Neural progenitor cell (in vitro differentiated cells): ENCODE data around the gene MYH15.

ENCODE experiments used
- EZH2 ChIP-seq: fragments of 200-600 bp; sonication (generic); IDR thresholded peaks from 2 replicates; pipeline ENCODE4 v1.6.1; 2017; ENCODE audit warnings: antibody characterized with exemption, mild to moderate bottlenecking, moderate library complexity
- EZH2phosphoT487 ChIP-seq: fragments of 200-600 bp; sonication (generic); IDR thresholded peaks from 2 replicates; pipeline ENCODE4 v1.6.1; 2017; ENCODE audit warnings: antibody characterized with exemption
- TF ChIP-seq, protein P1 (sequence below): fragments of 200-600 bp; sonication (generic); IDR thresholded peaks from 2 replicates; pipeline ENCODE4 v1.5.1; 2017; ENCODE audit warnings: antibody characterized with exemption, mild to moderate bottlenecking

DNA sequence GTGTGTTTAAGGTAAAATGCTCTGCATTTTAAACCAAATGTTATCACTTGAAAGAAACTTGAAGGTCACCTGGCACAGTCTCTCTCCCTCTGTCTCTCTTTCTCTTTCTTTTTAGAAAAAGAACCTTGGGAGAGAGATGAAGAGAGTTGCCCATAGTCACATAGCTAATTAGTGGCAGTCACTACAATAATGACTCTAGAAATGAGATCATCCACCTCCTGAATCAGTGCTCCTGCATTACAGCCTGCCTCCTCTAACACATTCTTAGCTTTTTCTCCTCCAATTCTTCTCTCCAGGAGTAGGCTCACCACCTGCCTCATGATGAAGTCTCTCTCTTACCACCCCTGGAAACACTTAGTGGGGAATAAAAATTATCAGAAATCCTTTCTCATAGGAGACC lies 2.5 kb downstream of the MYH15 start:
- TF ChIP-seq, protein P1, sequence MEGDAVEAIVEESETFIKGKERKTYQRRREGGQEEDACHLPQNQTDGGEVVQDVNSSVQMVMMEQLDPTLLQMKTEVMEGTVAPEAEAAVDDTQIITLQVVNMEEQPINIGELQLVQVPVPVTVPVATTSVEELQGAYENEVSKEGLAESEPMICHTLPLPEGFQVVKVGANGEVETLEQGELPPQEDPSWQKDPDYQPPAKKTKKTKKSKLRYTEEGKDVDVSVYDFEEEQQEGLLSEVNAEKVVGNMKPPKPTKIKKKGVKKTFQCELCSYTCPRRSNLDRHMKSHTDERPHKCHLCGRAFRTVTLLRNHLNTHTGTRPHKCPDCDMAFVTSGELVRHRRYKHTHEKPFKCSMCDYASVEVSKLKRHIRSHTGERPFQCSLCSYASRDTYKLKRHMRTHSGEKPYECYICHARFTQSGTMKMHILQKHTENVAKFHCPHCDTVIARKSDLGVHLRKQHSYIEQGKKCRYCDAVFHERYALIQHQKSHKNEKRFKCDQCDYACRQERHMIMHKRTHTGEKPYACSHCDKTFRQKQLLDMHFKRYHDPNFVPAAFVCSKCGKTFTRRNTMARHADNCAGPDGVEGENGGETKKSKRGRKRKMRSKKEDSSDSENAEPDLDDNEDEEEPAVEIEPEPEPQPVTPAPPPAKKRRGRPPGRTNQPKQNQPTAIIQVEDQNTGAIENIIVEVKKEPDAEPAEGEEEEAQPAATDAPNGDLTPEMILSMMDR, result no peak
- TF ChIP-seq EZH2 (no peak), EZH2phosphoT487 (no peak)
